GM19193 (cell line): ENCODE data around the gene MIR17HG.
A peak's percentile ranks its signal among the peaks of the same experiment; 100 is the strongest.

Experiments
- POLR2A ChIP-seq: IDR thresholded peaks from 4 replicates; pipeline ENCODE4 v1.6.1; 2011; ENCODE audit not compliant: insufficient read depth, insufficient read length; ENCODE audit errors: extremely low read depth

The MIR17HG gene

GRCh38 chr13:91384896-91385295 lies 37.4 kb downstream of the MIR17HG start:
- TF ChIP-seq POLR2A: no peak

DNA sequence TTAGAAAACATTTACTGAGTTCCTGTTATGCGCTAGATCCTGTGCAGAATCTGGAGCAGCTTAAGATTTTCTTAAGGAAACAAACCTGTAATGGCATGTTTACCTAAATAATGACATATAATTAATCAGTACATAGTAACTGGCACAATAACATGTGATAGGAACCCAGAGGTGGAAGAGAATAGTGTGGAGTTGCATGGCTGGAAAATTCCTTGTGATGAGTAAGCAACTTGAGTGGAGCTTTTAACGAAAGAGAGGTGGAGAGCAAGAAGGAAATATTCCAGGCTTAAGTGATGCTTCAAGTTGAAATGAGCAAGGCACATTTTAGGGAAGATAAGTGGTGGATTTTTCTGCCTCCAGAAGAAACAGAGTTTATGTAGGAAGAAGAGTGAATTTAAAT lies 41.7 kb downstream of the MIR17HG start:
- no peak for TF ChIP-seq POLR2A

GRCh38 chr13:91397595-91397994 lies 50.1 kb downstream of the MIR17HG start:
- no peak for TF ChIP-seq POLR2A

DNA sequence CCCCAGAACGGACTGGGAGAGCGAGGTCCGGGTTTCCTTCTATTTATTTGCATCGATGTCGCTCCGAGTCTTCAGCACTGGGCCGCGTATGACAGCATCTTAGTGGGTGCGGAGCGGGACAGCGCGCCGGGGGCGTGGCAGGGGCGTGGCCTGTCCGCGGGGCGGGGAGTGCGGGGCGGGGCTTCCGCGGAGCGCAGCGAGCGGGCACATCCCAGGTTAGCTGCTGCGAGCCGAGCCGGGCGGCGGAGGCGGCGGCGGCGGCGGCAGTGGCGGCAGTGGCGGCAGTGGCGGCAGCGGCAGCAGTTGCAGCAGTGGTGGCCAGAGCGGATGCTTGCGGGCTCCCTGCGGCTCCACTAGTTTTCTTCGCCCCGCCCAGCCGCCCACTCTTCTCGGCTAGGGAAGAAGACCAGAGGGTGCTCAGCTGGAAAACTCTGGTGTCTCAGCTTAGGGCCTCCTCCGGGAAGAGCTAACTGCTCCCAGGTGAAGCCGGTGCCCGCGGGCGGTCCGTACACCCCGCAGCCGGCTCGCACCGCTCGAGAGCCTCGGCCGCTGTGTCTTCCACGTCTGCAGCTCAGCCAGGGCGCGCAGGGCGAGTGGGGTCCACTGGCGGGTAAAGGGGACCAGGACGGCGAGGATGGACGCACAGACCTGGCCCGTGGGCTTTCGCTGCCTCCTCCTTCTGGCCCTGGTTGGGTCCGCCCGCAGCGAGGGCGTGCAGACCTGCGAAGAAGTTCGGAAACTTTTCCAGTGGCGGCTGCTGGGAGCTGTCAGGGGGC lies 51.1 kb downstream of the MIR17HG start, which contains the start of gene GPC5:
TSS of gene GPC5 (plus strand) at position 209 of the 776 bp plus-strand sequence.
- peak; percentile 20 for TF ChIP-seq POLR2A

GRCh38 chr13:91399189-91400062 lies 51.9 kb downstream of the MIR17HG start:
- no peak for TF ChIP-seq POLR2A

DNA sequence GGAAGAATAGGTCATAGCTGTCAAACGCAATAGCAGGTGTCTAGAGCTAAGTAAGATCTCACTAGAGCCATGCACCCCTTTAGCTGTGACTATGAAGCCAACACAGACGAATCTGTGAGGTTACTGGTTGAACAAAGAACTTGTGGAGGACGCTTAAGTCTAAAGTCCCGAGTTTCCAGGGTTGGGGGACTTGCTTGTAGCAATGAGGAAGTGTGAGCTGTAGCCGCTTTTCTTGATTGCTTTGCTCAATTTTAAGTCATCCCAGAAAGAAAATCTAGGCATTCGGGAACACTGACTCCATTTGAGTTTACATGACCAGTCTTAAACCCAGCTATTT lies 52.5 kb downstream of the MIR17HG start:
- TF ChIP-seq POLR2A: no peak

DNA sequence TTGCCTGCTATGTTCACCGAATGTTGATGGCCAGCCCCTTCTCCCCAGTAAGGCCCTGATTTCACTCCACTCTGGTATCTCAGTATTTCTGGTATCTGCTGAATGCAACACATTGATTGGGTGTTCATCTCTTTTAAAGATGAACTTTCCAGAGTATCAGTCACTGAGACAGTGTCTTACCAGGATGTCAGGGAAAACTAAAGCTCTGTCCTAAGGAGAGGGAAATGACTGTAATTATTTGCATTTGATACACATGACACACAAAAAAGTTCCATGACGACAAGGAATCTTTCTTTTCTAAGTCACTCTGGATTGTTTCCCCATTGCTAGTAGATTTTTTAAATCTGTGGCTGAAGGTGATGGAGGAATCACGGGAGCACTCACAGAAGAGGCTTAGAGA lies 53.2 kb downstream of the MIR17HG start:
- no peak for TF ChIP-seq POLR2A

DNA sequence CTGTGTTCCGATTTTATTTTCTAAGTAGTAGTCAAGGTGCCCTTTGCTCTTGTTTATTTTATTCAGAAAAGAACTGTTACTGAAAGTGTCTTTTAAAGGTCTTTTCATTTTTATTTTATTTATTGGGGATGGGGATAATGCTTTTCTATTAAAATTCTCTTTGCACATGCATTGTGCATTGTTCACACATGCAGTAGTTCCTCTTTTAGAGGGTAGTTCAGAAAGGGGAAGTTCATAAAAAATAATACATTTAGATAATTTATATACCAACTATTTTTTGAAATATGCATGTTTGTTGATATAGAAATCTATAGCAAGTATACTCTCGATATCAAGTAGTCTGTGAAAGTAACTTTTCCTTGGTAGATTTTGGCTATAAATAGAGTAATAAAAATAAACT lies 54.4 kb downstream of the MIR17HG start:
- TF ChIP-seq POLR2A: no peak
